GM19438 (cell line): ENCODE results near the gene MRGPRX2.

Experiments used
- ATAC-seq: cut with Tn5 transposase; IDR thresholded peaks from one replicate; pipeline ENCODE4 v1.9.1; 2021; ENCODE audit warnings: low read depth; ENCODE audit not compliant: unreplicated experiment

Gene MRGPRX2

GRCh38 chr11:19013181-19013857 lies 47.2 kb downstream of the MRGPRX2 start:
- ATAC-seq = no peak

DNA sequence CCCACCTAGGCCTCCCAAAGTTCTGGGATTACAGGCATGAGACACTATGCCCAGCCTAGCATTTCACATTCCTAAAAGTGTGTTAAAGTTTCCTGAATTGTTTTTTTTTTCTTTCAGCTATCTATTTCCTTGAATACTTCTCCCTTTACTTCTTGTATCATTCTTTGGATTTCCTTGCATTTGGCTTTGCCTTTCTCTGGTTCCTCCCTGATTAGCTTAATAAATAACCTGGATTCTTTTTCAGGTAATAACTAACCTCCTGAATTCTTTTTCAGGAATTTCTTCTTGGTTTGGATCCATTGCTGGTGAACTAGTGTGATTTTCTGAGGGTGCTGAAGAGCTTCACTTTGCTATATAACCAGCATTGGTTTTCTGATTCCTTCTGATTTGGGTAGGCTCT lies 47.9 kb downstream of the MRGPRX2 start:
- no peak for ATAC-seq
